Endothelial cell (in vitro differentiated cells): Measurements from ENCODE around the gene CLIC6. TPM values are rescaled to one million over a fixed set of nuclear protein-coding genes. Genes with fewer than 3 reads are reported as not detected.

Experiments used
- DNase-seq: peaks from one replicate; pipeline ENCODE4 v3.0.0; 2021; ENCODE audit warnings: low spot score
- H3K27ac Mint-ChIP-seq: one replicate; pipeline ENCODE4 v1.8.0; 2021; ENCODE audit warnings: mixed read lengths, inconsistent platforms; ENCODE audit not compliant: unreplicated experiment
- H3K27me3 Mint-ChIP-seq: one replicate; pipeline ENCODE4 v1.8.0; 2021; ENCODE audit warnings: mild to moderate bottlenecking, moderate library complexity, mixed read lengths, inconsistent platforms; ENCODE audit not compliant: unreplicated experiment
- H3K36me3 Mint-ChIP-seq: one replicate; pipeline ENCODE4 v1.8.0; 2021; ENCODE audit warnings: mild to moderate bottlenecking, low read depth, mixed read lengths, inconsistent platforms; ENCODE audit not compliant: unreplicated experiment
- H3K4me1 Mint-ChIP-seq: one replicate; pipeline ENCODE4 v1.8.0; 2021; ENCODE audit warnings: mild to moderate bottlenecking, mixed read lengths, inconsistent platforms; ENCODE audit not compliant: unreplicated experiment
- H3K4me3 Mint-ChIP-seq: one replicate; pipeline ENCODE4 v1.8.0; 2021; ENCODE audit warnings: mild to moderate bottlenecking, mixed read lengths, inconsistent platforms; ENCODE audit not compliant: unreplicated experiment
- H3K9me3 Mint-ChIP-seq: one replicate; pipeline ENCODE4 v1.8.0; 2021; ENCODE audit warnings: mixed read lengths, inconsistent platforms; ENCODE audit not compliant: unreplicated experiment
- CTCF ChIP-seq: fragments of 200-600 bp; sonication (generic); IDR thresholded peaks from one replicate; pipeline ENCODE4 v1.5.0; 2021; ENCODE audit warnings: antibody characterized with exemption; ENCODE audit not compliant: unreplicated experiment
- total RNA-seq: library from RNA; stranded (reverse); fragmentation: NEBNext Ultra II Directional; extraction: Animal tissue kit (Norgen Biotek cat#: 25700); gene quantifications from one replicate; pipeline ENCODE4 v1.2.1, GENCODE V29; 2021; ENCODE audit not compliant: unreplicated experiment

CLIC6 gene
- total RNA-seq, 1 donor from 2014 or later, result 5.4 TPM

GRCh38 chr21:34690041-34690792 lies 21.4 kb downstream of the CLIC6 start:
- Mint-ChIP-seq H3K27ac (no peak overlapping the region), H3K4me1 (peaks cover 3% of the 10 kb centered on the region), H3K9me3 (no peaks in the 10 kb centered on the region), H3K4me3 (no peak overlapping the region), H3K36me3 (no peaks in the 10 kb centered on the region), H3K27me3 (peaks cover 2% of the 10 kb centered on the region)
- no peak for TF ChIP-seq CTCF
- no peak for DNase-seq

DNA sequence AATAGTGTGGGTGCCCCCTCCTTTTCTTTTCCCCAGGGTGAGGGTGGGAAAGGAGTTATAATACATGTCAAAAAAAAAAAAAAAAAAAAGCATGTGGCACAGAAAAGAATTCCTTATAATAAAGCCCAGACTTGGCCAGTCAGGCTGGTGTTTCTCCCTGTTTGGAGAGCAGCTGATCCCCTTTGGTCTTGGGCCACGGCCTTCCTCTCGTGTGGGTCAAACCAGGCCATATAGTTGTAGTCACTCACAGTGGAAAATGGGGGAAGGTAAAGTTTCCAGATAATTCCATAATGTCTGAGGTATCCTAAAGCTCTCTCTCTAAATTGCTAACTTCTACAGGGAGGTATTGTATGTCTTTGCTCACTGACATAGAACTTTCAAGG lies 22.0 kb downstream of the CLIC6 start:
- Mint-ChIP-seq H3K4me3 (no peak overlapping the region), H3K27me3 (peaks cover 2% of the 10 kb centered on the region), H3K36me3 (no peaks in the 10 kb centered on the region), H3K4me1 (peaks cover 3% of the 10 kb centered on the region), H3K27ac (no peak overlapping the region), H3K9me3 (no peaks in the 10 kb centered on the region)
- no peak for DNase-seq
- no peak for TF ChIP-seq CTCF

DNA sequence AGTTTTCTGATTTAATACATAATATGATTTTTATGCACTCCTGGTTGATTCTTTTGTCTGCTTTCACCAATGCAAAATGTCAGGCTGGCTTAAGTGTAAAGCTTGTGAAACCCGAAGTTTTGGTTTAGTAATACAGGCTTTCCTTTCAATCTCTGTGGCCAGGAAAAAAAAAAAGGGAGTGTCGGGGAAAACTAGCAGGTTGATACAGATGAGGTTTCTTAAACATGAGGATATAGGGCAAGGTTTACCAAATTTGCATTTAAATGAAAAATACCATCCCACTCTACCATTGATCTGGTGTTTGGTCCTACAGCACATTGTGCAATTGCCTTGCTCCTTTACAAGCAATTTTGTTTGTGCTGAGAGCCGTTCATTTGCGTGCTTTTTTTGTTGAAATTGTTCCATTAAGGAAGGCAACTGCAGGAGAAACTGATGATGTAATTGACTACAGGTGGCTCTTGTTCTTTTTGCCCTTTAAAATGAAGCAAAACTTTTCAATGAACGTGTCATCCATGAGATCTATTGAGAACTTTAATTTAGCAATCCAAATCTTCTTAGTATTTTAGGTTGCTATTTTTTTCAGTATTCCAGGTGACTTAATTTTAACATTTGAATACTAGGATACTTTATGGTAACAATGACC lies 22.7 kb downstream of the CLIC6 start:
- no peaks in the 10 kb centered on the region for H3K36me3 Mint-ChIP-seq
- peaks cover 3% of the 10 kb centered on the region for H3K4me1 Mint-ChIP-seq
- H3K27ac Mint-ChIP-seq, result no peak overlapping the region
- H3K4me3 Mint-ChIP-seq, result no peak overlapping the region
- no peaks in the 10 kb centered on the region for H3K9me3 Mint-ChIP-seq
- no peak for TF ChIP-seq CTCF
- DNase-seq, result no peak
- peaks cover 2% of the 10 kb centered on the region for H3K27me3 Mint-ChIP-seq

- H3K27ac Mint-ChIP-seq, result no peak overlapping the region
- TF ChIP-seq CTCF, result no peak
- H3K4me3 Mint-ChIP-seq, result no peak overlapping the region
- no peaks in the 10 kb centered on the region for H3K9me3 Mint-ChIP-seq
- H3K4me1 Mint-ChIP-seq, result peaks cover 5% of the 10 kb centered on the region
- H3K27me3 Mint-ChIP-seq, result peaks cover 2% of the 10 kb centered on the region
- no peaks in the 10 kb centered on the region for H3K36me3 Mint-ChIP-seq
- DNase-seq, result no peak
Measured at GRCh38 chr21:34692458-34693020, 23.7 kb downstream of the CLIC6 start.
